A549 (cell line): ENCODE measurements around the gene XPO1.

ENCODE experiments used
- EP300 ChIP-seq, 2 experiments: fragments of >200 bp; sonication (Bioruptor Twin); formaldehyde crosslinking; IDR thresholded peaks; 2 replicates in 1 of 2; 3 replicates in 1 of 2; pipeline ENCODE4 v1.6.1; 2016 to 2017
- JUN ChIP-seq, 2 experiments: fragments of >200 bp; sonication (Bioruptor Twin); formaldehyde crosslinking; IDR thresholded peaks; 2 replicates in 1 of 2; 3 replicates in 1 of 2; pipeline ENCODE4 v1.6.1; 2016 to 2017
- TF ChIP-seq, protein P1 (sequence below): fragments of >200 bp; sonication (Bioruptor Twin); formaldehyde crosslinking; IDR thresholded peaks from 3 replicates; pipeline ENCODE4 v1.5.1; 2016

DNA sequence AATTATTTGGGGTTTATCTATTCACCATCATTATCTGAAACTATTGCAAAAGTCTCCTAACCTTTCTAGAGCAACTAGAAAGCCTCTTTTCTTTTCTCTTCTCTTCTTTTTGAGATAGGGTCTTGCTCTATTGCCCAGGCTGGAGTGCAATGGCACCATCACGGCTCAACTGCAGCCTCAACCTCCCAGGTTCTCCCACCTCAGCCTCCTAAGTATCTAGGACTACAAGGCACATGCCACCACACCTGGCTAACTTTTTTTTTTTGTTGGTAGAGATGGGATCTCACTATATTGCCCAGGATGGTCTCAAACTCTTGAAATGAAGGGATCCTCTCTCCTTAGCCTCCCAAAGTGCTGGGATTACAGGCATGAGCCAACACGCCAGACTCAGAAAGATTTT lies 24.5 kb upstream of the XPO1 start:
- TF ChIP-seq, protein P1, sequence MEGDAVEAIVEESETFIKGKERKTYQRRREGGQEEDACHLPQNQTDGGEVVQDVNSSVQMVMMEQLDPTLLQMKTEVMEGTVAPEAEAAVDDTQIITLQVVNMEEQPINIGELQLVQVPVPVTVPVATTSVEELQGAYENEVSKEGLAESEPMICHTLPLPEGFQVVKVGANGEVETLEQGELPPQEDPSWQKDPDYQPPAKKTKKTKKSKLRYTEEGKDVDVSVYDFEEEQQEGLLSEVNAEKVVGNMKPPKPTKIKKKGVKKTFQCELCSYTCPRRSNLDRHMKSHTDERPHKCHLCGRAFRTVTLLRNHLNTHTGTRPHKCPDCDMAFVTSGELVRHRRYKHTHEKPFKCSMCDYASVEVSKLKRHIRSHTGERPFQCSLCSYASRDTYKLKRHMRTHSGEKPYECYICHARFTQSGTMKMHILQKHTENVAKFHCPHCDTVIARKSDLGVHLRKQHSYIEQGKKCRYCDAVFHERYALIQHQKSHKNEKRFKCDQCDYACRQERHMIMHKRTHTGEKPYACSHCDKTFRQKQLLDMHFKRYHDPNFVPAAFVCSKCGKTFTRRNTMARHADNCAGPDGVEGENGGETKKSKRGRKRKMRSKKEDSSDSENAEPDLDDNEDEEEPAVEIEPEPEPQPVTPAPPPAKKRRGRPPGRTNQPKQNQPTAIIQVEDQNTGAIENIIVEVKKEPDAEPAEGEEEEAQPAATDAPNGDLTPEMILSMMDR = no peak
- TF ChIP-seq JUN (IDR thresholded peaks at IDR 0.05) (no peak), EP300 (IDR thresholded peaks at IDR 0.05) (no peak)
